Chondrocyte (in vitro differentiated cells): ENCODE results near the gene AMFR. TPM values are rescaled to one million over a fixed set of nuclear protein-coding genes. Genes with fewer than 3 reads are reported as not detected.

Experiments used
- DNase-seq: peaks from one replicate; pipeline ENCODE4 v3.0.0; 2021; ENCODE audit warnings: mixed read lengths, low spot score
- H3K27ac Mint-ChIP-seq: one replicate; pipeline ENCODE4 v1.8.0; 2021; ENCODE audit warnings: mild to moderate bottlenecking, moderate library complexity, mixed read lengths; ENCODE audit not compliant: unreplicated experiment
- H3K27me3 Mint-ChIP-seq: 2 replicates; pipeline ENCODE4 v1.8.0; 2021; ENCODE audit warnings: low read depth, mixed read lengths
- H3K36me3 Mint-ChIP-seq: 2 replicates; pipeline ENCODE4 v1.8.0; 2021; ENCODE audit warnings: low read depth, mixed read lengths
- H3K4me1 Mint-ChIP-seq: 2 replicates; pipeline ENCODE4 v1.8.0; 2021; ENCODE audit warnings: low read depth, mild to moderate bottlenecking, mixed read lengths
- H3K4me3 Mint-ChIP-seq: one replicate; pipeline ENCODE4 v1.8.0; 2021; ENCODE audit warnings: mild to moderate bottlenecking, moderate library complexity, mixed read lengths; ENCODE audit not compliant: unreplicated experiment
- H3K9me3 Mint-ChIP-seq: 2 replicates; pipeline ENCODE4 v1.8.0; 2021; ENCODE audit warnings: low read depth, mixed read lengths
- total RNA-seq: library from RNA; stranded (reverse); gene quantifications from 3 replicates; pipeline ENCODE4 v1.2.1, GENCODE V29; 2021
- TF ChIP-seq, protein P1 (sequence below): fragments of 200-600 bp; sonication (generic); IDR thresholded peaks from 2 replicates; pipeline ENCODE4 v1.5.0; 2021; ENCODE audit warnings: antibody characterized with exemption, mild to moderate bottlenecking, moderate library complexity

AMFR gene
- total RNA-seq, 1 donor from 2014 or later = 104 TPM

GRCh38 chr16:56339431-56340195 lies 85.7 kb downstream of the AMFR start:
- H3K27ac Mint-ChIP-seq = no peak overlapping the region
- H3K36me3 Mint-ChIP-seq = no peaks in the 10 kb centered on the region
- no peak for DNase-seq
- TF ChIP-seq, protein P1, sequence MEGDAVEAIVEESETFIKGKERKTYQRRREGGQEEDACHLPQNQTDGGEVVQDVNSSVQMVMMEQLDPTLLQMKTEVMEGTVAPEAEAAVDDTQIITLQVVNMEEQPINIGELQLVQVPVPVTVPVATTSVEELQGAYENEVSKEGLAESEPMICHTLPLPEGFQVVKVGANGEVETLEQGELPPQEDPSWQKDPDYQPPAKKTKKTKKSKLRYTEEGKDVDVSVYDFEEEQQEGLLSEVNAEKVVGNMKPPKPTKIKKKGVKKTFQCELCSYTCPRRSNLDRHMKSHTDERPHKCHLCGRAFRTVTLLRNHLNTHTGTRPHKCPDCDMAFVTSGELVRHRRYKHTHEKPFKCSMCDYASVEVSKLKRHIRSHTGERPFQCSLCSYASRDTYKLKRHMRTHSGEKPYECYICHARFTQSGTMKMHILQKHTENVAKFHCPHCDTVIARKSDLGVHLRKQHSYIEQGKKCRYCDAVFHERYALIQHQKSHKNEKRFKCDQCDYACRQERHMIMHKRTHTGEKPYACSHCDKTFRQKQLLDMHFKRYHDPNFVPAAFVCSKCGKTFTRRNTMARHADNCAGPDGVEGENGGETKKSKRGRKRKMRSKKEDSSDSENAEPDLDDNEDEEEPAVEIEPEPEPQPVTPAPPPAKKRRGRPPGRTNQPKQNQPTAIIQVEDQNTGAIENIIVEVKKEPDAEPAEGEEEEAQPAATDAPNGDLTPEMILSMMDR = no peak
- no peaks in the 10 kb centered on the region for H3K9me3 Mint-ChIP-seq
- no peaks in the 10 kb centered on the region for H3K27me3 Mint-ChIP-seq
- no peaks in the 10 kb centered on the region for H3K4me1 Mint-ChIP-seq
- H3K4me3 Mint-ChIP-seq = no peak overlapping the region

DNA sequence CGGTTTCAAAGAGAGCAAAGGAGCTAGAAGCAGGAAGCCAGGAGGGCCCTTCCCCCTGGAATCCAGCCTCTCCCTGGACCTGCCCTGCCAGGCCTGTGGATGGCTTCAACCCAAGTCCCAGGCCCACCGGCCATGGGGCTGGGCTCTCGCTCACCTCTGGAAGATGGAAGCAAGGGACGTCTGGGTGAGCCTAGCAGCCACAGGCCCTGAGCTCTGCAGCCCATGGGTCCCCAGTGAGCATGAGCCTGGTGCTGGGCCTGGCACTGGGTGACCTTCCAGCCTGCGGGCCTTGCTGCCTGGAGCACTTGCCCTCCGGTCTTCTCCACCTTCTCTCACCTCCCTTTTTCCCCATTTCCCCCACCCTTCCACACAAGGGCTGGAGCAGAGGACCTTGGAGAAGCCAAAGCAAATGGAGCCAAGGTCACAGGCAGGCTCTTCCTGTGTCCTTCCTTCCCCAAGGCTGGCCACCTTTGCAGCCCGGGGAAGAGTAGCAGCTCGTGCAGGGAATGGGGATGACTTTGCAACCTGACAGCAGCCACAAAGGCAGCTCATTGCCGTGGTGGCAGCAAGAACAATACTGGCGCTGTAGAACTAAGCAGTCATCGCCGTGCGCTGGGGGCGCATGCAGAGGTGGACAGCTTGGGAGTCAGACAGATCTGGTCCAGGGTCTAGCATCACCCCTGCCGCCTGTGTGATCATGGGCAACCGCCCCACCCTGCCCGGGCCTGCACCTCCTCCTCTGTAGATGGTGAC lies 86.6 kb downstream of the AMFR start:
- Mint-ChIP-seq H3K4me3 (no peak overlapping the region), H3K36me3 (no peaks in the 10 kb centered on the region), H3K9me3 (no peaks in the 10 kb centered on the region), H3K4me1 (no peaks in the 10 kb centered on the region), H3K27ac (no peak overlapping the region), H3K27me3 (no peaks in the 10 kb centered on the region)
- TF ChIP-seq, protein P1 = no peak
- no peak for DNase-seq

DNA sequence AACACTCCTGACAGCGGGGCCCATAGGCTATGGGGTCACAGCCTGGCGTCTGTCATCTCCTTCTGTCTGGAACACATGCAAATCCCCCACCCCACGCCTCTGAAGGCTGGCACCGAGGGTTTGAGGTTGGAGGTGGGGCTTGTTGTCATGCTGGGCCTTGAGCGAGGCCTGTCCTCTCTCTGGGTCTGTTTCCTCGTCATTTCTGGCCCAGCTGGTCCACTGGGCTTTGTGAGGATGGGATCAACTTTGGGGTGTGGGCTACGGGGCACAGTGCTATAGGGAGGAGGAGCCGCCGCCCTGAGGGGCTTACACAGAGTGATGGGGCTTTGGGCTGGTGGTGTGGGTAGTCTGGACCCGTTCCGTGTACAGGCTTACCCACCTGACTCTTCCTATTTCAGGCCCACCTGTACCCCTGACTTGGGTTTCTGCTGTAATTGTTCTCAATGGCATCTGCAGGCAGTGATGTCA lies 87.5 kb downstream of the AMFR start:
- Mint-ChIP-seq H3K27me3 (no peaks in the 10 kb centered on the region), H3K36me3 (no peaks in the 10 kb centered on the region), H3K4me1 (no peaks in the 10 kb centered on the region), H3K27ac (no peak overlapping the region), H3K9me3 (no peaks in the 10 kb centered on the region), H3K4me3 (no peak overlapping the region)
- TF ChIP-seq, protein P1 = no peak
- peak; percentile 75 for DNase-seq

GRCh38 chr16:56337131-56337857 lies 88.1 kb downstream of the AMFR start:
- H3K4me3 Mint-ChIP-seq = no peak overlapping the region
- H3K4me1 Mint-ChIP-seq = peaks cover 5% of the 10 kb centered on the region
- TF ChIP-seq, protein P1 = no peak
- H3K27ac Mint-ChIP-seq = no peak overlapping the region
- no peaks in the 10 kb centered on the region for H3K9me3 Mint-ChIP-seq
- DNase-seq = peak; percentile 75
- no peaks in the 10 kb centered on the region for H3K27me3 Mint-ChIP-seq
- no peaks in the 10 kb centered on the region for H3K36me3 Mint-ChIP-seq

- DNase-seq = peak; percentile 83
- Mint-ChIP-seq H3K4me1 (peaks cover 5% of the 10 kb centered on the region), H3K36me3 (no peaks in the 10 kb centered on the region), H3K9me3 (no peaks in the 10 kb centered on the region), H3K4me3 (no peak overlapping the region), H3K27ac (no peak overlapping the region), H3K27me3 (no peaks in the 10 kb centered on the region)
- TF ChIP-seq, protein P1 = no peak
Observed at GRCh38 chr16:56336711-56337110, 88.6 kb downstream of the AMFR start.
